OCI-LY7 (cell line): ENCODE data around the gene CAP2.

Source experiments
- EZH2phosphoT487 ChIP-seq: fragments of 200-600 bp; sonication (generic); IDR thresholded peaks from 2 replicates; pipeline ENCODE4 v1.6.1; 2018; ENCODE audit warnings: low read depth, borderline replicate concordance, mild to moderate bottlenecking, mixed run types, antibody characterized with exemption, low read length, moderate library complexity, mixed read lengths
- TF ChIP-seq, protein P1 (sequence below): fragments of 200-600 bp; sonication (generic); conservative IDR thresholded peaks from 2 replicates; pipeline ENCODE4 v1.5.1; 2014; ENCODE audit warnings: mild to moderate bottlenecking, antibody characterized with exemption, low read length, moderate library complexity, mixed read lengths

DNA sequence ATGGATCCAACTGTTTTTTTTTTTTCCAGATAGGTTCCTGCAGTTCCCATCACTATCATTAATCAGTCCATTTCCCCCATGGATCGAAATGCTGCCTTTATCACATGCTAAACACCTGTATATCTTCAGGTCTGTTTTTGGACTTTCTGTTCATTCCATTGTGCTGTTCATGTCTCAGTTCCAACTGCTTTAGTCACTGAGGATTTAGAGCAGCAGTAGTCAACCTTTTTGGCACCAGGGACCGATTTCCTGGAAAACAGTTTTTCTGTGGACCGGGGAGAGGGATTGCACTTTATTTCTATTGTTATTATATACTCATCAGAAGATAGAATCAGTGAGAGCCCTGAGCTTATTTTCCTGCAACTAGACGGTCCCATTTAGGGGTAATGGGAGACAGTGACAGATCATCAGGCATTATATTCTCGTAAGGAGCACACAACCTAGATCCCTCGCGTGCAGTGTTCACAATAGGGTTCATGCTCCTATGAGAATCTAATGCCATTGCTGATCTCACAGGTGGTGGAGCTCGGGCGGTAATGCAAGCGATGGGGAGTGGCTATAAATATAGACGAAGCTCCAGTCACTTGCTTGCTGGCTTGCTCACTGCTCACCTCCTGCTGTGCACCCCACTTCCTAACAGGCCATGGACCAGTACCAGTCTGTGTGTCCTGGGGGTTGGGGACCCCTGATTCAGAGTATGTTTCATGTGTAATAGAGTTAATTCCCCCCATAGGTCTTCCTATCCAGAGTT, 46.0 kb downstream of the CAP2 start:
- TF ChIP-seq, protein P1, sequence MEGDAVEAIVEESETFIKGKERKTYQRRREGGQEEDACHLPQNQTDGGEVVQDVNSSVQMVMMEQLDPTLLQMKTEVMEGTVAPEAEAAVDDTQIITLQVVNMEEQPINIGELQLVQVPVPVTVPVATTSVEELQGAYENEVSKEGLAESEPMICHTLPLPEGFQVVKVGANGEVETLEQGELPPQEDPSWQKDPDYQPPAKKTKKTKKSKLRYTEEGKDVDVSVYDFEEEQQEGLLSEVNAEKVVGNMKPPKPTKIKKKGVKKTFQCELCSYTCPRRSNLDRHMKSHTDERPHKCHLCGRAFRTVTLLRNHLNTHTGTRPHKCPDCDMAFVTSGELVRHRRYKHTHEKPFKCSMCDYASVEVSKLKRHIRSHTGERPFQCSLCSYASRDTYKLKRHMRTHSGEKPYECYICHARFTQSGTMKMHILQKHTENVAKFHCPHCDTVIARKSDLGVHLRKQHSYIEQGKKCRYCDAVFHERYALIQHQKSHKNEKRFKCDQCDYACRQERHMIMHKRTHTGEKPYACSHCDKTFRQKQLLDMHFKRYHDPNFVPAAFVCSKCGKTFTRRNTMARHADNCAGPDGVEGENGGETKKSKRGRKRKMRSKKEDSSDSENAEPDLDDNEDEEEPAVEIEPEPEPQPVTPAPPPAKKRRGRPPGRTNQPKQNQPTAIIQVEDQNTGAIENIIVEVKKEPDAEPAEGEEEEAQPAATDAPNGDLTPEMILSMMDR: no peak
- no peak for TF ChIP-seq EZH2phosphoT487
